A673 (cell line): ENCODE data around the gene ADCY3.

Experiments used
- EZH2 ChIP-seq: fragments of 200-600 bp; sonication (generic); IDR thresholded peaks from 2 replicates; pipeline ENCODE4 v1.6.1; 2017; ENCODE audit warnings: borderline replicate concordance, low read depth, mild to moderate bottlenecking, mixed read lengths, antibody characterized with exemption, low read length; ENCODE audit not compliant: poor library complexity, severe bottlenecking
- TF ChIP-seq, protein P1 (sequence below): fragments of 300-800, 200-600 bp; sonication (generic); conservative IDR thresholded peaks from 2 replicates; pipeline ENCODE4 v1.5.1; 2017; ENCODE audit warnings: low read depth, mild to moderate bottlenecking, antibody characterized with exemption, low read length, moderate library complexity, mixed read lengths

DNA sequence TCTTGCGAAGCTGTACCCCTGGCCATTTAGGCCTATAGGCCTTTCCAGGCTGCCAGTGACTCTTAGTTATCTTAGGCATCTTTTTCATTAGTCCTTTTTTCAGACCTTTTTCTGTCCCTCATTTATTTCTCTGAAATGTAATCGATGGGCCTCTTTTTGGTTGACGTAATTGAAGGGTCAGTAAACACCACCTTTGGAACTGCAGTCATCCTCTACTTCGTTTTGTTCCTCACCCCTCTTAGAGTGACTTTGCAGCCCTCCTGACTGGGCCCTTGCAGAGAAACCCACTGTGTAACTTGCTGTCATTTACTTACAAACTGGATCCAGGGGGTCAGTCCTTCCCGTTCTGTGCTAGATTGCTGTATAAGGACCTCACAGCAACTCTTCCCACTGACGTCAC, 103.6 kb downstream of the ADCY3 start:
- no peak for TF ChIP-seq EZH2
- TF ChIP-seq, protein P1, sequence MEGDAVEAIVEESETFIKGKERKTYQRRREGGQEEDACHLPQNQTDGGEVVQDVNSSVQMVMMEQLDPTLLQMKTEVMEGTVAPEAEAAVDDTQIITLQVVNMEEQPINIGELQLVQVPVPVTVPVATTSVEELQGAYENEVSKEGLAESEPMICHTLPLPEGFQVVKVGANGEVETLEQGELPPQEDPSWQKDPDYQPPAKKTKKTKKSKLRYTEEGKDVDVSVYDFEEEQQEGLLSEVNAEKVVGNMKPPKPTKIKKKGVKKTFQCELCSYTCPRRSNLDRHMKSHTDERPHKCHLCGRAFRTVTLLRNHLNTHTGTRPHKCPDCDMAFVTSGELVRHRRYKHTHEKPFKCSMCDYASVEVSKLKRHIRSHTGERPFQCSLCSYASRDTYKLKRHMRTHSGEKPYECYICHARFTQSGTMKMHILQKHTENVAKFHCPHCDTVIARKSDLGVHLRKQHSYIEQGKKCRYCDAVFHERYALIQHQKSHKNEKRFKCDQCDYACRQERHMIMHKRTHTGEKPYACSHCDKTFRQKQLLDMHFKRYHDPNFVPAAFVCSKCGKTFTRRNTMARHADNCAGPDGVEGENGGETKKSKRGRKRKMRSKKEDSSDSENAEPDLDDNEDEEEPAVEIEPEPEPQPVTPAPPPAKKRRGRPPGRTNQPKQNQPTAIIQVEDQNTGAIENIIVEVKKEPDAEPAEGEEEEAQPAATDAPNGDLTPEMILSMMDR: no peak
